GM19238 (cell line): Measurements from ENCODE around the gene IYD.
"Not testable (repeated sequence)": the region's sequence is repeated elsewhere in the genome, so short reads cannot be mapped to it uniquely, and the experiment has no call there.

ENCODE experiments used
- DNase-seq: peaks from one replicate; pipeline ENCODE4 v3.0.0; 2011; ENCODE audit warnings: low spot score; ENCODE audit not compliant: insufficient read length

IYD gene

GRCh38 chr6:150427843-150428242, 59.0 kb downstream of the IYD start:
- DNase-seq = no peak

DNA sequence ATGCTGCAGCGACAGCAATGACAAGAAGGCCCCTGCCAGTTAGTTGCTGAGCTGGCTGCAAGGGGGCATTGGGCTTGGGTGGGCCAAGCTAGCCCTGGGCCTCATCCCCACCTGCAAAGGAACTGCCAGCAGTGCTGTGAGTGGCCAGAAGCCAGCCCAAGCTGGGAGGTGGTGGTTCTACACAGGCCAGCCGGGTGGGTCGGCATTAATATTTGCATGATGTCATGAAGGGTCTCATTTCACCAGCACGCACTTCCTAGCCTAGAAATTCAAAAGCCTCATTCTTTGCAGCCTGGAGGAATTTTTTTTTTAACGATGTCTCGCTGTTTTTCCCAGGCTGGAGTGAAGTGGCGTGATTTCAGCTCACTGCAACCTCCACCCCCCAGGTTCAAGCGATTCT, 62.0 kb downstream of the IYD start:
- DNase-seq = no peak

DNA sequence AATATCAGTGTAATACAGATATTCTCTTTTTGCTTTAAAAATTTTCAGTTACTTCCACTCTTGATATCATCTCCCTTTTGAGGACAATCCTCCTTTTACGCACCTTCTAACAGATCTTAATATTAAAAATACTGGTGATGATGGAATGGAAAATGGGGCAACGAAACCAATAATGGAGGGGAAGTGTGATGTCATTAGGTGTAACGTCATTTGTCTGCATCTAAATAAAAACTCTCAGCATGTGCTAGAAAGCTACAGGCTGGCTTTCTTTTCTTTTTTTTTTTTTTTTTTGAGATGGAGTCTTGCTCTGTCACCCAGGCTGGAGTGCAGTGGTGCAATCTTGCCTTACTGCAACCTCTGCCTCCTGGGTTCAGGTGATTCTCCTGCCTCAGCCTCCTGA, 66.5 kb downstream of the IYD start:
- no peak for DNase-seq

- DNase-seq = no peak
Observed at GRCh38 chr6:150435832-150436231, 67.0 kb downstream of the IYD start.

- DNase-seq = no peak
Observed at GRCh38 chr6:150439373-150439772, 70.6 kb downstream of the IYD start.

DNA sequence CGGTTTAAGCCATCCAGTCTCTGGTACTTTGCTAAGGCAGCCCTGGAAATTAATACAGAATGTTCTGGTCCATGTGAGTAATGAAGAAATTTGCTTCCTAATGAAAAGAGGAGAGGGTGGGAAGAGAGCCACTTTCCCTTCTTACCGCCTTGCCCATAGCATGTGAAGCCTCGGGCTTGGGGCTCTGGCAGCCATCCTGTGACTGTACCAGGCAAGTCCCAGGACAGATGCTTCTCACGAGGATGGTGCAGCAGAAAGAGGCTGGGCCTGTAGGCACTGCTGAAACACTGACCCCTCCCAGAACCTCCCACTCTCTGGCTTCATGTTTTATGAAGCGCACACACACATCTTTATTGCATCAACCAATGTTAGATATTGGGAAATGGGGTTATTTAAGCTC, 74.8 kb downstream of the IYD start:
- DNase-seq = no peak

- no peak for DNase-seq
Observed at GRCh38 chr6:150444308-150444707, 75.5 kb downstream of the IYD start.

GRCh38 chr6:150445486-150445885, 76.7 kb downstream of the IYD start:
- DNase-seq = no peak

- no peak for DNase-seq
Observed at GRCh38 chr6:150448221-150448620, 79.4 kb downstream of the IYD start.

DNA sequence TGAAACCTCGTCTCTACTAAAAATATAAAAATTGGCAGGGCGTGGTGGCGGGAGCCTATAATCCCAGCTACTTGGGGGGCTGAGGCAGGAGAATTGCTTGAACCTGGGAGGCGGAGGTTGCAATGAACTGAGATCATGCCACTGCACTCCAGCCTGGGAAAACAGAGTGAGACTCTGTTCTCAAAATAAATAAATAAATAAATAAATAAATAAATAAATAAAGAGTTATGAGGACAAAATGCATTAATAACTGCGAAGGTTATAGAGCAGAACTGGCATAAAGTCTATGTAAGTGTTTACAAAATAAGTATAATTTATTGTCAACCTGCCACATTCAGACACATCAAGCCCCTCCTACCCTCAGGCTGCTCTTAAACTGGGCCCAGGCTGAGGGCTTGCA, 80.2 kb downstream of the IYD start:
- not testable (repeated sequence) for DNase-seq

DNA sequence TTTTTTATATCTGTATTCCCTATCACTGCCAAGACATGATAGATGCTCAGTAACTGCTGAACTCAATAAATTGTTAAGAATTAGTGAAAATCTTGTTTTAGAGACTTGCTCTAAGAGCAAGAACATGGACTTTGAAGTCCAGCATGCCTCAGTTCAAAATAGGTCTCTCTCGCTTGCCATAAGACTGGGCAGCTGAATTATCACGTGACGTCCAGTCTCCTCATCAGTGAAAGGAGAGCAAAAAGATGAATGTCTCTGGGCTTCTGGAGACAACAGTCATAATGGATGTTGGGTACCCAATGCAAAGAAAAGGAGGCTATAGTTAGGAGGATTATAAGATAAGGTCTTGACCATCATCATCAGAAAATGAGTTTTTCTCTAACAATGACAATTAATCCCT, 82.1 kb downstream of the IYD start:
- DNase-seq = no peak

GRCh38 chr6:150451807-150452427, 83.1 kb downstream of the IYD start:
- DNase-seq = no peak

- no peak for DNase-seq
Observed at GRCh38 chr6:150452428-150453243, 83.8 kb downstream of the IYD start.

GRCh38 chr6:150453357-150453756, 84.5 kb downstream of the IYD start:
- no peak for DNase-seq
